Stimulated activated CD4-positive, alpha-beta T cell treated with anti-CD3 and anti-CD28 coated beads, TNF-alpha, amount 100 ng/mL, for 4 hours (primary cell): ENCODE data around the gene IL15RA.
"Not testable (repeated sequence)": the region's sequence is repeated elsewhere in the genome, so short reads cannot be mapped to it uniquely, and the experiment has no call there.

Experiments used
- DNase-seq, 3 experiments: peaks; one replicate each; pipeline ENCODE4 v3.0.0-alpha.2; 2020; ENCODE audit warnings: low read depth in 3 of 3

IL15RA gene

GRCh38 chr10:5970527-5970926 is 6.8 kb downstream of the IL15RA start:
- DNase-seq, result no peak

GRCh38 chr10:5970066-5970465 is 7.3 kb downstream of the IL15RA start:
- no peak for DNase-seq

- no peak for DNase-seq
Observed at GRCh38 chr10:5968681-5969453, 8.5 kb downstream of the IL15RA start.

- DNase-seq, result no peak
Observed at GRCh38 chr10:5968037-5968680, 9.2 kb downstream of the IL15RA start.

- no peak for DNase-seq
Observed at GRCh38 chr10:5965266-5965665, 12.1 kb downstream of the IL15RA start.

GRCh38 chr10:5964736-5965135 is 12.6 kb downstream of the IL15RA start:
- DNase-seq, result no peak

GRCh38 chr10:5963591-5963990 is 13.8 kb downstream of the IL15RA start:
- DNase-seq, result no peak

GRCh38 chr10:5963071-5963470 is 14.3 kb downstream of the IL15RA start:
- no peak for DNase-seq

GRCh38 chr10:5962358-5962940 is 14.9 kb downstream of the IL15RA start:
- not testable (repeated sequence) for DNase-seq

- DNase-seq, result no peak
Observed at GRCh38 chr10:5961405-5962100, 15.8 kb downstream of the IL15RA start.

- not testable (repeated sequence) for DNase-seq
Observed at GRCh38 chr10:5960973-5961275, 16.4 kb downstream of the IL15RA start.

GRCh38 chr10:5960070-5960972 is 17.0 kb downstream of the IL15RA start:
- DNase-seq, result no peak

- DNase-seq, result no peak
Observed at GRCh38 chr10:5959581-5960069, 17.7 kb downstream of the IL15RA start.

- DNase-seq, result no peak
Observed at GRCh38 chr10:5959142-5959541, 18.2 kb downstream of the IL15RA start.

GRCh38 chr10:5958675-5959074 is 18.7 kb downstream of the IL15RA start:
- no peak for DNase-seq

- no peak for DNase-seq
Observed at GRCh38 chr10:5958077-5958476, 19.3 kb downstream of the IL15RA start.

- DNase-seq, result no peak
Observed at GRCh38 chr10:5956146-5956936, 21.0 kb downstream of the IL15RA start.

- no peak for DNase-seq
Observed at GRCh38 chr10:5953676-5954075, 23.7 kb downstream of the IL15RA start.

GRCh38 chr10:5952731-5953385 is 24.5 kb downstream of the IL15RA start:
- no peak for DNase-seq
